Measurements from ENCODE around the gene MRPS2.

MRPS2 gene

GRCh38 chr9:135480071-135480939, 20.2 kb upstream of the MRPS2 start:
- DNase-seq (ENCODE audit: low read depth) = no peak

- no peak for DNase-seq (ENCODE audit: low read depth)
Measured at GRCh38 chr9:135480940-135481310, 19.6 kb upstream of the MRPS2 start.

GRCh38 chr9:135482015-135482754, 18.3 kb upstream of the MRPS2 start:
- no peak for DNase-seq (ENCODE audit: low read depth)

GRCh38 chr9:135484460-135485277, 15.8 kb upstream of the MRPS2 start:
- DNase-seq (ENCODE audit: low read depth) = no peak

- DNase-seq (ENCODE audit: low read depth) = no peak
Measured at GRCh38 chr9:135485385-135485784, 15.1 kb upstream of the MRPS2 start.

GRCh38 chr9:135485832-135486231, 14.7 kb upstream of the MRPS2 start:
- no peak for DNase-seq (ENCODE audit: low read depth)

- DNase-seq (ENCODE audit: low read depth) = no peak
Measured at GRCh38 chr9:135486267-135487065, 14.0 kb upstream of the MRPS2 start.

- no peak for DNase-seq (ENCODE audit: low read depth)
Measured at GRCh38 chr9:135487281-135488012, 13.0 kb upstream of the MRPS2 start.

GRCh38 chr9:135488013-135488330, 12.5 kb upstream of the MRPS2 start:
- DNase-seq (ENCODE audit: low read depth) = no peak

GRCh38 chr9:135488527-135488926, 12.0 kb upstream of the MRPS2 start:
- DNase-seq (ENCODE audit: low read depth) = no peak

- DNase-seq (ENCODE audit: low read depth) = no peak
Measured at GRCh38 chr9:135489188-135489906, 11.1 kb upstream of the MRPS2 start.

GRCh38 chr9:135490166-135490870, 10.2 kb upstream of the MRPS2 start:
- no peak for DNase-seq (ENCODE audit: low read depth)

GRCh38 chr9:135490980-135491464, 9.5 kb upstream of the MRPS2 start:
- no peak for DNase-seq (ENCODE audit: low read depth)

- no peak for DNase-seq (ENCODE audit: low read depth)
Measured at GRCh38 chr9:135491764-135492163, 8.7 kb upstream of the MRPS2 start.

GRCh38 chr9:135492886-135493669, 7.4 kb upstream of the MRPS2 start:
- DNase-seq (ENCODE audit: low read depth) = no peak

GRCh38 chr9:135494791-135495559, 5.5 kb upstream of the MRPS2 start:
- no peak for DNase-seq (ENCODE audit: low read depth)

- DNase-seq (ENCODE audit: low read depth) = no peak
Measured at GRCh38 chr9:135498381-135499126, 1.9 kb upstream of the MRPS2 start.
